IMR-90 (cell line): Measurements from ENCODE around the gene NUDT3.

Experiments
- BHLHE40 ChIP-seq: fragments of 150-350 bp; IDR thresholded peaks from 2 replicates; pipeline ENCODE4 v1.6.1; 2016; ENCODE audit warnings: mild to moderate bottlenecking, low read depth, low read length
- CEBPB ChIP-seq: IDR thresholded peaks from 2 replicates; pipeline ENCODE4 v1.6.1; 2012; ENCODE audit warnings: low read depth, low read length, improper control_type of control experiment
- CTCF ChIP-seq: conservative IDR thresholded peaks from 2 replicates; pipeline ENCODE4 v1.5.1; 2012; ENCODE audit warnings: mild to moderate bottlenecking, low read depth, low read length, improper control_type of control experiment
- MXI1 ChIP-seq: IDR thresholded peaks from 2 replicates; pipeline ENCODE4 v1.6.1; 2012; ENCODE audit warnings: low read depth, mild to moderate bottlenecking, low read length, moderate library complexity, borderline replicate concordance
- NFE2L2 ChIP-seq: fragments of 150-350 bp; IDR thresholded peaks from 2 replicates; pipeline ENCODE4 v1.6.1; 2016; ENCODE audit warnings: low read depth, mild to moderate bottlenecking, low read length
- POLR2A ChIP-seq: IDR thresholded peaks from 2 replicates; pipeline ENCODE4 v1.6.1; 2012; ENCODE audit warnings: mild to moderate bottlenecking, low read depth, low read length
- RAD21 ChIP-seq: IDR thresholded peaks from 2 replicates; pipeline ENCODE4 v1.6.1; 2012; ENCODE audit warnings: low read length, improper control_type of control experiment
- RCOR1 ChIP-seq: IDR thresholded peaks from 2 replicates; pipeline ENCODE4 v1.6.1; 2012; ENCODE audit warnings: mild to moderate bottlenecking, low read length, improper control_type of control experiment; ENCODE audit not compliant: insufficient replicate concordance
- RFX5 ChIP-seq: IDR thresholded peaks from 2 replicates; pipeline ENCODE4 v1.8.0; 2012; ENCODE audit warnings: low read depth, mild to moderate bottlenecking, low read length, moderate library complexity
- SMC3 ChIP-seq: fragments of 150-350 bp; IDR thresholded peaks from 2 replicates; pipeline ENCODE4 v1.6.1; 2016; ENCODE audit warnings: low read depth, mild to moderate bottlenecking, antibody characterized with exemption, low read length, moderate library complexity
- USF2 ChIP-seq: fragments of 150-350 bp; IDR thresholded peaks from 2 replicates; pipeline ENCODE4 v1.6.1; 2017; ENCODE audit warnings: mild to moderate bottlenecking, antibody characterized with exemption, low read length, low read depth
- TF ChIP-seq, protein P1 (sequence below): fragments of 150-350 bp; IDR thresholded peaks from 2 replicates; pipeline ENCODE4 v1.6.1; 2016; ENCODE audit warnings: low read depth, mild to moderate bottlenecking, low read length, moderate library complexity, borderline replicate concordance

DNA sequence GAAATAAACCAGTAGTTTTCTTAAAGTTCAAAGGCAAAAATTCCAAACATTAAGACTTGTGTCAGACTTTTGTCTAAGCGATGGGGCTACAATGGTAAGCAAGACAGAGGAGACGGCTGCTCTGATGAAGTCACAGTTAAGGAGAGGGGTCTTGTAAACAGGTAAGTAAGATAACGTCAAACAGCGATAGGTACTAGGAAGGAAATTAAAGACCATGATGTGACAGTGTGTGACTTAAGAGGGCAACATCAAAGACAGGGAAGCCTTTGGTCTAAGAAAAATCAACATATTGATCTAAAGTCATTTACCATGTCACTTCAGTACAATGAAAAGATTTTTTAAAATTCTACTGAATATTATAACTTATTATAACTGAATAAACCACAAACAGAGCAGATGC, 23.1 kb downstream of the NUDT3 start:
- TF ChIP-seq CTCF (no peak), POLR2A (no peak), MXI1 (no peak), RAD21 (no peak), RCOR1 (no peak), USF2 (no peak), SMC3 (no peak), NFE2L2 (no peak), RFX5 (no peak), CEBPB (no peak), BHLHE40 (no peak)
- TF ChIP-seq, protein P1, sequence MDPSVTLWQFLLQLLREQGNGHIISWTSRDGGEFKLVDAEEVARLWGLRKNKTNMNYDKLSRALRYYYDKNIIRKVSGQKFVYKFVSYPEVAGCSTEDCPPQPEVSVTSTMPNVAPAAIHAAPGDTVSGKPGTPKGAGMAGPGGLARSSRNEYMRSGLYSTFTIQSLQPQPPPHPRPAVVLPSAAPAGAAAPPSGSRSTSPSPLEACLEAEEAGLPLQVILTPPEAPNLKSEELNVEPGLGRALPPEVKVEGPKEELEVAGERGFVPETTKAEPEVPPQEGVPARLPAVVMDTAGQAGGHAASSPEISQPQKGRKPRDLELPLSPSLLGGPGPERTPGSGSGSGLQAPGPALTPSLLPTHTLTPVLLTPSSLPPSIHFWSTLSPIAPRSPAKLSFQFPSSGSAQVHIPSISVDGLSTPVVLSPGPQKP, result no peak
